Activated CD4-positive, alpha-beta T cell treated with anti-CD3 and anti-CD28 coated beads, Interleukin-2, Interleukin-6, amounts not matched to agents 100 ng/mL and 50 ng/mL, durations not matched to agents 16 hours and 8 hours (primary cell): ENCODE measurements around the gene ADAMTSL3.
"Not testable (repeated sequence)": the region's sequence is repeated elsewhere in the genome, so short reads cannot be mapped to it uniquely, and the experiment has no call there.

ENCODE experiments used
- DNase-seq: peaks from one replicate; pipeline ENCODE4 v3.0.0-alpha.2; 2020

ADAMTSL3 gene

DNA sequence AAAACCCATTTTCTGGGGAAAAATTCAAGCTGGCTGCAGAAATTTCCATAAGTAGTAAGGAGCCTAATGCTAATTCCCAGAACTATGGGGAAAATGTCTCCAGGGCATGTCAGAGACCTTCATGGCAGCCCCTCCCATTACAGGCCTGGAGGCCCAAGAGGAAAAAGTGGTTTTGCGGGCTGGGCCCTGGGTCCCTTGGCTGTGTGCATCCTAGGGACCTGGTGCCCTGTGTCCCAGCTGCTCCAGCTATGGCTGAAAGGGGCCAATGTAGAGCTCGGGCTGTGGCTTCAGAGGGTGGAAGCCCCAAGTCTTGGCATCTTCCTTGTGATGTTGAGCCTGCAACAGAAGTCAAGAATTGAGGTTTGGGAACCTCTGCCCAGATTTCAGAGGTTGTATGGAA, 48.4 kb downstream of the ADAMTSL3 start:
- DNase-seq = not testable (repeated sequence)

DNA sequence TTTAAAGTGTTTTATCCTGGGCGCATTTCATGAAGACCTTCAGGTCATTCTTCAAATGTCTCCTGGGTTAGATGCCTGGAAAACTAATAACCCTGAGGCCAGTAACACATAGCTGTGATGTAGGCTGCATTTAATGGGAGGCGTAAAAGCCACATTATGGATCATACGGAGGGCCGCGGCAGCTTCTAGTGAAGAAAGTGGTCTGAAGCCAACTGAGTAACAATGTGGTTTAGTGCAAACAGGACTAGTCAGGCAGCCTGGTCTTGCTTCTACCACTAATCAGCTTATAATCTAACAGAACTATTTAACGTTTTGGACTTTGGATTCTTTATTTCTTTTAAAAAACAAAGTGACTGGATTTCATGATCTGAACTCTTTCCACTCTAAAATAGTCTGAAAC, 54.4 kb downstream of the ADAMTSL3 start:
- DNase-seq = no peak

DNA sequence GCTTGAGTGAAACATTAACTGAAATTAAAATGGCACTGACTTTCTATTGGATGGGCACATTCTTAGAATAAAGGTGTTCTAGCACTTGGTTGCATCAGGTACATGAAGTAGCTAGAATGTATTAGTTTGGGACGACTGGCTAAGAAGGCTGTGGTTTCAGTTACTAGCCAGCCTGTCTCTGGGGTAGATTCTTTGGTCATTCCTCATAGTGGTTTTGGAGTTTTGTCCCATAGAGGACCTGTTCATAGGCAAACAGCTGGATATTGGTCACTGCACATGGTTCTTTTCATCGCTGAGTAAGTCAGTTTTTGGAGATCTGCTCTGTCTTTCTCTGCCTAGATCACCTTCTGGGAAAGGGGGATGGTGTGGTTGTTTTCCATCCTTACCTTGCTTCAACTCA, 55.3 kb downstream of the ADAMTSL3 start:
- DNase-seq = no peak

DNA sequence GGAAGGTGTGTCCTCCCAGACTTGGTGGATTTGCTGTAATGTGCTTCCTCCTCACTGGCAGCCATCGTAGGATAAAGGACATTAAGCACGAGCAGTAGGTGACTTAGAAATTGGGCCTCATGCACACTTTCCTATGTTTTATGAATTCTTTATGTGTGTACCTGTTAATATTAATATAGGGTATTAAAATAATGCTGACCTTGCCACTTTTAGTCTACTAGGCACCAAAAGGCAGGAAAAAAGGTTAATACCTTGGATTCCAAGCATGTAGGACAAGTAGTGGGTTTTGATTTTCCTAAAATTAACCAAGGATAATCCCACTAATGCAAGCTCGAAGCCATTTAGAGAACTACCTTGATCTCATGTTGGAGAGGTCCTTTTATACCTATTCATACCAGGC, 55.9 kb downstream of the ADAMTSL3 start:
- DNase-seq = no peak

DNA sequence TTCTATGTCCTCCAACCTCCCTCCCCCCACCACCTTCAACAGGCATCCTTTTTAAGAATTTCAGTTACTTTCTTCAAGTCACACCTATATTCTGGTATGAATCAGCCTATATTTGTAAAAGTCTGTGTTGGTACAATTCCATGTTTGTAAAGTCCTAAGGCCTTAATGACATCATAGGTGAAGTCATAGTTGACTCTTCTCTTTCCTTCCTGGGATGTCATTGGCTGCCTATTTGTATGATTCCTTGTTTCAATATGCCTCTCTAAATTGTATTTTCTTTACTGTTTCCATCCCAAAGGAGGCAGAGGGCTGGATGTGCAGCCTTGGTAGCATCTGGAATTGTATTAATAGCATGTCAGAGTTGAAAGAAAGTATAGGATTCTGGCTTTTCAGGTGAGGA, 56.5 kb downstream of the ADAMTSL3 start:
- no peak for DNase-seq

DNA sequence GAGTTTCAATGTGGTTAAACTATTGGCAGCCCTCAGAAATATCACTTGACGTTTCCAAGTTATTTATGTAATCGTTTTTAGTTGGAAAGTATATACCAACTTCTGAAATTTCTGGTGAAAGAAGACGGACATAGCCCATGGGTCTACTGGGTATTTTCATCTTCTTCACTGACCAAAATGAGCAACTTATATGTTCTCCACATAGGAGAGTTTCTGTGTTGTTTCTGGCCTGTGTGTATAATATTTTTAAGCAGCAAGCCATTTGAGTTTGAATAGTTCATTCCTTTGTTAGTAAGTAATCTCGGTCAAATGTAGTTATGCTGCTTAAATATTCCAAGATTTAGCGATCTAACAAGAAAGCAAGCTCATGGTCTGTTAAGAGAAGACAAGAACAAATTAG, 57.3 kb downstream of the ADAMTSL3 start:
- no peak for DNase-seq

DNA sequence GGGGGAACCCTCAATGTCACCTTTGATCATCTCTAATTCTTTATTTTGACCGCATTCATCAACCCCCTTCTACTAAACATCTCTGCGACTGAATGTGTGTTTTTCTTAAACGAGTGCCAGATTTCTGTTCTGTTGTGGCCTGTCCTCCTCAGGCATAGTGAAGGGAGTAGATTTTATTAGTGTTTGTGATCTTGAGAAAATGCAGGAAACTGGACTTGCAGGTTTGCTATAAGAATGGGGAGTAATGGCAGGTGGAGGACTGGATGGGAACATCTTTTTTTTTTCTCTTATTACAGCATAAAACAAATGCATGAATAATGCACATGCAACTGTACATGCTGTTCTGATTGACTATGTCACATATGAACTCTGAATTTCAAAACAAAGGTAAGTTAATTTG, 59.3 kb downstream of the ADAMTSL3 start:
- DNase-seq = no peak

DNA sequence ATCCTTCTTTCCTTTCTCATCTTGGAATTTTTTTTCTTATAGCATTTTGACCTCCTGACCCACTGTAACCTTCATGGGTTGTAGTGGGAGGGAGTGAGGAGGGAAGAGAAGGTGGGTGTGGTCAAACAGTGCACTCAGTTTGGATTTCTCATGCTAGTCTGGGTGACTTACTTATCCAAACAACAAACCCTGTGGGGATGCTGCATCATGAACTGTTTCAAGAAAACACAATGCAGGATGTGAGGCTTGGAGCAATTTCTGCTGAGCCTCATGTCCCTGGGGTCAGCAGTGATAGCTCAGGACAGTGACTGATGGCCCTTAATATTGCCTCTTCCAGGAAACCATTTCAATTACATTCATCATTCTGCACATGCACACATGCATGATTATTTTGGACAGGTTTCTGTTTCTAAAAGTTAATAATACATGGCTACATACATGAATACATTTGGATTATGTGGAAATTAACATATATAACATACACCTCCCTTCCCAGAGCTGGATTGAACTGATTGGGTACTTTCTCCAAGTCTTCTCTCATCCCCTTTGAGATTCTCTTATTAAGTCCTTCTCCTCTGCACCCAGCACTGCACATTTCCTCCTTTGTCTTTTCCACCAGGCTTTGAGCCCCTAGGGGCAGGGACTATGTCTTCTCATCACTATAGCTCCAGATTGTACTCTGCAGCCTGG, 61.2 kb downstream of the ADAMTSL3 start:
- DNase-seq = no peak

DNA sequence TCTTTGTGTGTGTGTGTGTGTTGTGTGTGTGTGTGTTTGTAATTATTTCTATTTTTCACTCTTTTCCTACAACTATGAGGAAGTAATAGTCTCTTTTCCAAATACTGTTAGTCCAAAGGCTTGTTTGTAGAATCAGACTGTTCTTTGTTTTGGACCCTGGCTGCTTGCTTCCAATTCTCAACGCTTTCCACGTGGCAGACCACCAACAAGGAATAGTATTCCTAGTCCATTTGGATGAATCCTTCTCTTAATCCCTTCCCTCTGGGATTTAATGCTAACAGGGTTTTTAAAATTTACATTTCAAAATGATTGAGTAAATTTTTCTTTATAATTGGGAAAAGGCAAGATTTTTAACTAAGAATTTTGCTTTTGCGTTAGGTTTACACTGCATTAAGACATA, 62.7 kb downstream of the ADAMTSL3 start:
- DNase-seq = no peak

DNA sequence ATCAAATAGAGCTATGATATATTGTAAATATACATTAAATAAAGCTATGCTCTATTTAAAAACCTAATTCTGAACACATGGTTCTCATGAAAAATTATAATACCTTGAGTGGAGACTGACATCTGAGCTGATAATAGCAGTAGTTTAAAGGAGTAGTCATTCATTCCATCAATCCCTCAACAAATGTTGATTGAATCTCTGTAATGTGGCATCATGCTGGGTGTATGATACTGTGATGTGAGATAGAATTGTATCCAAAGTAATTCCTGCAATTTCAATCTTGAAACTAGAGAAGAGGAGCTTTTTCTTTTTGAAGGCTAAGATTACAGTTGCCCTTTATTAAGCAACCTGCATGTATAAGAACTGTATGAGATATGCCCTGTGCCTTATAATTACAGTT, 63.1 kb downstream of the ADAMTSL3 start:
- no peak for DNase-seq

DNA sequence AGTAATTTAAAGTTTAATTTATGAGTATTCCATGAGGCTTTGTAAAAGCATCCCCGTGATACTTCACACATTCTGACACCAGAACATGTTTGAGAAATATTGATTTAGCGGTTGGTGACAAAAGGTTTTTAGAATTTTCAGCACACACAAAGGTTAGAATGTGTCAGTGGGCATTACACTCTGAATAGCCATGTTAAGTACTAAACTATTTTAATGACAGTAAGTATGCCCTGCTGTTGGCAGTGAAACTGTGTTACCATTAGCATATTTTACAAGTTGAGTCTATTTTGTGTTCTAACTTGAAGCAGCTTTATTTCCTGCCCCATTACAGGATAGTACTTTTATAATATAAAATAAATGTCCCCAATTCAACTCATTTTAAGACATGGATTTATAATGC, 66.5 kb downstream of the ADAMTSL3 start:
- no peak for DNase-seq

DNA sequence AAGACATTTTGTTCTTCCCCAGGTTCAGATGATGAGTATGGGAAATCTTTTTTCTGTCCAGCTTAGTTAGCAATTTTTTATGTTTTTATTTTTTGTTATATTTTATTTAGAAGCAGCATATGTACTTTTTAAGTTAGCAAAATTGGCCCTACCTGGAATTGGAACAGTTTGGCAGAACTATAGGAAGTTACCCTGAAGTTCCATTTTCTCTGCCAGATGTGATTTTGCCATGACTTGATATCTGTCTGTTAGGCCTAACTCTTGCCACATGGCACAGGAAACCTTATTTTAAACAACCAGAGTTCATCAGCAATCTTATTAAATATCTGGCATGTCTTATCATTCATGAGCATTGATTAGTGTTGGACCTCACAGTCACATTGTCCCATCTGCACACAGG, 67.1 kb downstream of the ADAMTSL3 start:
- DNase-seq = no peak

DNA sequence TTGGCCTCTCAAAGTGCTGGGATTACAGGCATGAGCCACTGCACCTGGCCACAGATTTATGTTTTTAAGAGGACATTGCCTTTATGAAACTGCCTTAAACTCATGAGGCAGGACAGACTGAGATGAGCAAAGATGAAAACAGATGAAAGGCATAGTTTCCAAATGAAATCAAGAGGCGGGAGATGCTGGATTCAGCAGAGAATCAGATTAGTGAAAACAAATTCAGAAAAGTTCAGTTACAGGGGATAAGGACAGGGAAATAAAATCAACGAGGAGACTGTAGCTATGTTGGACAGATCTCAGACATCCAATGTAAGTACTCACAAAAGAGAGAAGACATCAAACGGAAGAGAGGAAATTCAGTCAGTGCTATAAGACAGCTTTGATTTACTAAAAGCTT, 68.1 kb downstream of the ADAMTSL3 start:
- DNase-seq = no peak

DNA sequence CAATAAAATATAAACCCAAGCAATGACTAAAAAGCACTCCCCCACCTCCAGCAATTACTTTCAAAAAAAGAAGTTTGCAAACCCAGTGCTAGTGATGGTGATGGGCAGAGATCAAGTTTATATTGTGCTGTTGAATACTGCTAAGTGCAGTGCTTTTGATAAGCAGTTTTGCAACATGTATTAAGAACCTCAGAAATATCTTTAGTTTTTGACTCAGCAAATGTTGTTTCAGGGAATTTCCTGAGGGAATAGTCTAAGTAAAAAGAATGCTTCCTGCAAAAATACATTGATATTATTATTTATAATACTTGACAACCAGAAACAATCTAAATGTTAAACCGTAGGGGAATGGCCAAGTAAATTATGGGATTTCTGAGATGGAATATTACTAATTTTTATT, 69.3 kb downstream of the ADAMTSL3 start:
- no peak for DNase-seq

DNA sequence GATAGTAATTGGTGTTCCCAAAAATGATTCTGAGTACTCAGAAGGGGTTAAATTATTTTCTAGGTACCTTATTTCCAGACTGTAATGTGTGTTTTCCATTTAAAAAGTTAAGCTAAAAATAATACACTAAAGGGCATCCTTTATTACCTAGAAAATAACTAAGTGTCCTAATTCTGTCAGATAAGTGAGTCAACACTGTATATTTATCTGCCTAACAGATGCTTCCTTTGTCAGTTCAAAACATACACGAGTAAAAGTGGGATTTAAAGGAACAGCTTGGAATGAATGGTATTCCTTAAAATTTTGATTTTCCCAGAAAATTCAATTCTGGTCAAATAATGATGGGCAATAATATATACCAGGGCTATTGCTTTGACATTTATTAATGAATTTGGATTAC, 78.3 kb downstream of the ADAMTSL3 start:
- DNase-seq = no peak

DNA sequence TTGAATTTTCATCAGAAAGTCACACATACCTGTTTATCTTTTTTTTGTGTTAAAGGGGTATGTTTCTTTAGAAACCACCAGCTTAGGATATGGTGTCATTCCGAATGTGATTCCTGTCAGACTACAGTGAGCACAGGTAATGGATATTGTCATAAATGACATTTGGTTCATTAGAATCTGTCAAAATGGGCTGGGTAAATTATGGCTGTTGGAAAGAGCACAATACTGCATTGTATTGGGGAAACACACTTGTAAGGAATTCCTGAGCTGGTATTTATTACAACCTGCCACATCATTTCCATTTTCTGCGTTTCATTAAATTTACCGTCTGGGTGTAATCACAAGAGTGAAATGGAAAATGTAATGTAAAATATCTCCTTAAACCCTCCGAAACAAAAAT, 78.8 kb downstream of the ADAMTSL3 start:
- DNase-seq = no peak

DNA sequence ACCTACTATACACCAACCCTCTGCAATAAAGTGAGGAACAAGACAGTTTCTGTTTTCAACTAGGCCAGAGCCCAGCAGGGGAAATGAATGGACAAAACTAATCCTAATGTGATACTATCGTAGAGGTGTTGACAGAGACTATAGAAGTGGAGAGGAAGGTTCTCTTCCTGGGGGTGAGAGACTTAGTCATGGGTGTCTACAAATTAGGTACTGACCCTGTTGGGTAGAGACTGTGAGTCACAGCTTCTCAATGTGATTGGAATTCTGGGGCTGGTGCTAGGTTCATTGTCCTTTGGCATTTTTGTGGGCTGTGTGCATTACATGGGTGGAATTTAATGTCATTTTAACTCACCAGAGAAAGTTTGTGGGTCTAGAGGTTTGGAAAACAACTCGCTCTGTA, 79.3 kb downstream of the ADAMTSL3 start:
- DNase-seq = no peak

DNA sequence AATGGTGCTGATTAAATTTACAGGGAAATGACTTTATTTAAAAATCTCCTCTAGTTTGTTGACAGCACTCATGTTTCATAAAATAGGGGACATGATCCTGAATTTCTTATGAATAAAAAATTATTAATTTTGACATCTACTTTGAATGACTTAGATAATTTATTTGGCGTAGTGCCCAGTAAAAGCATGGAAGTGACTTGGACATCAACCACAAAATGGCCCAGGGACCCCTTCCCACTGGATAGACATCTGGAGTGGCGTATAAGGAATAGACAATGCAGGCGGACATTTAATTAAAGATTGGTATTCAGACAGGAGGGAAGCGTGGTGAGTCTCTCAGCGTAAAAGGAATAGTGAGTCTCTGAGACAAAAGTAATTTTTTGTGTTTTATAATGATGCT, 79.8 kb downstream of the ADAMTSL3 start:
- no peak for DNase-seq

DNA sequence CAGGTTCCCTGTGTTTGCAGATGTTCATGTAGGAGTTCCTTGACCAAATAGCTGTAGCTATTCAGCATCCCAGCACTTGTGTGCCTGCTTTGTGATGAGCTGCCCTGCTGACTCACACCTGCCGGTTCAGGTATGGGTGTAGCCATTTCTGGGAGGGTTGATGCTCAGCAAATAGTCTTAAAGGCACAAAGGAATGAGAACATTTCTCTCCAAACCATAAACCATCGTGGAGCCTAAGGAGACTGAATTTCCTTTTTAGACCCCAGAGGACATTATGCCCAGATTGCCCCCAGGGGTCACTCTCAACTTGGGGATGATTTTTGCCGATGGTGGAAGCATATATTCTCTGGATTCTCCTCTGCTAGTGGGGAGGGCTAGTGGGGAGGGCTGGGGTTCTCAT, 80.6 kb downstream of the ADAMTSL3 start:
- no peak for DNase-seq

DNA sequence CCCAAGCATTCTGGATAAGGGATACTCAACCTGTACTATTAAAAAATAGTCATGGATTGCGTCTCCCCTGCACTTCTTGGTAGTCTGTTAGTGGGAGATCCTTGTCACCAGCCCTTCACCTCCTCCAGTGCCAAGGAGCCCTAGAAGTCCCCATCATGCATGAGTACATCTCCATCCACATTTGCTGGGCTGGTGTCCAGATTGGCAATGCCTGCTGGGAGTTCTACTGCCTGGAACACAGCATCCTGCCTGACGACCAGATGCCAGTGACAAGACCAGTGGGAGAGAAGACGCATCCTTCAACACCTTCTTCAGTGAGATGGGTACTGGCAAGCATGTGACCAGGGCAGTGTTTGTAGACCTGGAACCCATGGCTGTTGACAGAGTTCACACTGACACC, 85.7 kb downstream of the ADAMTSL3 start:
- DNase-seq = no peak

DNA sequence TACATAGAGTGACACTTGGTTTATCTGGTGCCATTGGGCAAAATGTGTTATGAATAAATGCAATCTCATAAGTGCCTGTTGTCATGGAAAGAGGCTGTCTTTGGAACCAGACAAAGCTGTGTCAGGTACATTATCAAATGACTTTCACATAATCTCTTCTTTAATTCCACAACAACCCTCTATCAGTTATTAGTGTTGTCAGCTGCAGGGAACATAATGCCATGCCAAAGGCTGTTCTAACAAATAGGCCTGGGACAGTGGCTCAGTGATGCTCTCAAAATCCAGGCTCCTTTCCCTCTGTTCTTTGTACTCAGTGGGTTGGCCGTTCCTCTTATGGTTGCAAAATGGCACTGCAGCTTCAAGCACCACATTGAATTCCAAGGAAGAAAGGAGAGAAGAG, 91.8 kb downstream of the ADAMTSL3 start:
- no peak for DNase-seq

DNA sequence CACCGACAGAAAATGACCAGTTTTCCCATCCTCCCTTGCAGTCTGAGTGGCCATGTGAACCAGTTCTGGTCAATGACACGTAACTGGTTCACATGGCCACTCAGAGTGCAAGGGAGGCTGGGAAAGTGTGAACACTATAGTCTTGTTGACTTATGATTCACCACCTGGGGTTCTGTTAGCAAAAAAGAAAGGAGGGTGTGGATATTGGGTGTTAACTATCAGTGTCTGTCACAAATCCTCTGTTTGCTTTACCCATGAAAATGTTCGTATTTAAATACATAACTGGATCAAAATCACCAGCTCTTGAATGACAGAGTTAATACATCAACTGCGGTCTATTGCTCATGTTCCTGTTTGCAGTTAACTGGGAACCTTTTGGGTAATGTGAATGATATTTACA, 92.3 kb downstream of the ADAMTSL3 start:
- no peak for DNase-seq

DNA sequence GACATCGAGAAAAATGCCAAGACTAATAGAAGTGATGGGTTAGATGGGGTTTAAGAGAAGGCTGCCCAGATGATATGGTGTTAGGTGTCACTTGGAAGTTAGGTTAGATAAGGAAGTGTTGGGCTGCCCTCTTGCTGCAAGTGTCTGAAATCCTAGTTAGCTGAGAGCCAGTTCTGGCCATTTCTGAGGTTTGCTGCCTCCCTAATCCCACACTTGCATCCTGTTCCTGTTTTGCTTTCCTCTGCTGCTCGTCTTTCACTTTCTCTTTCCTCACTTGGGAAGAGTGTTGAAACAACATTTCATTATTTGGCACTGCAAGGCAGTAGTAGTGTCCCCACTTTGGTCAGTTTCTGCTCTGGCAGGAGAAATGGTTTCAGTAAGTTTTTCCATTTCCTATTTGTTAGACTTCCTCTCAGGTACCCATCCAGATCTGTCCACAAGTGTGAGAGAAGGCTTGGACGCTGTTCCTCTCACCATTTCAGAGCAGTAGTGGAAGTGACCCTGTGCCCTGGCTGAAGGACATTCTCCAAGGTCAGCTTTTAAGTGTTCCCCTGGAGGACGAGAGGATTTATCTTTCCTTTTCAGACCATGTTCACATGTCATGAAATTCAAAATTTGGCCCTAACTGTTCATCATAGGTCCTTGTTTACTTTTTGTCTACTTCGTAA, 93.3 kb downstream of the ADAMTSL3 start:
- no peak for DNase-seq

DNA sequence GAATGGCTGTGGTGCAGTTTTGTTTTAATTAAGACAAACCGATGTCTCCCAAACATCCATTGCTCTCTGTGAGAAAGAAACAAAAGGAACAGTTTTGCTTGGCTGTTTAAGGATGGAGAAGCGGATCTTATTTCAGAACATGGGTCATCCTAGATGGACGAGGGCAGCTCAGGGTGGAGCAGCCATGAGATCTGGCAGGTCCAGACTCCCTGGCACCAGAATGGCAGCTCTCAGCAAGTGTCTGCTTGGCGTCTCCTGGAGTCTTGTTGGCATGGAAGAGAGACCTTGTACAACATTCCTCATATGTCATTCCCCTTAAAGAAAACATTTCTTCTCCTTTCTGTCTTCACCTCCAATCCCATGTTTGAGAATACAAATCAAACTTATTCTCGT, 93.8 kb downstream of the ADAMTSL3 start:
- no peak for DNase-seq

DNA sequence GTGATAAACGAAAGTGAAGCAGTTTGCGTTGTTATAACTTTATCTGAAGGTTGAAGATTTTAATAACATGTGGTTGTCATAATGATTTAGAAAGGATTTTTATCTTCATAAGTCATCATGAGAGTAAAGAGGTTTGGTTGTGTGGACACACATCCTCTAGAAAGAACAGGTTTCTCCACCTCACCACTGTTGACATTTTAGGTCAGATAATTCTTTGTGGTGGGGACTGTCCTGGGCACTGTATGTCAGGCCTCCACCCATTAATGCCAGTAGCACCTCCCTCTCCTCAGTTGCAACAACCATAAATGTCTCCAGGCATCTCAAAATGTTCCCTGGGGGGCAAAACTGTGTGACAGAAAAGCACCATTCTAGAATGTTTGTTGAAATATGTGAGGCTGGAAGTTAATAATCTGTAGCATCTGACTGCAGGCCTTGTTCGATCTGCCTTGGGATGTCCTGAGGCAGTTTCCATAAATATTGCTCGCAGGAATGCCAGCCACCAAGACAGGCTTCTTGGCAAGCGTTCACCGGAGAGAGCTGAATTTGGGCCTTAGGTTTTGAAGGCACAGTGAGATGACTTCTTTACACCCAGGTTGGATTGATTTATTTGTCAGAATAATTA, 100.1 kb downstream of the ADAMTSL3 start:
- no peak for DNase-seq
